Fibroblast of lung (primary cell): ENCODE results near the gene CFD.

Experiments used
- CTCF ChIP-seq, 2 donors: IDR thresholded peaks in 1 of 2; conservative IDR thresholded peaks in 1 of 2; 1 replicate in 1 of 2; 2 replicates in 1 of 2; pipeline ENCODE4 v1.5.1; 2011 to 2012; ENCODE audit warnings: low read length in 2 of 2, control low read depth in 1 of 2, inconsistent platforms in 1 of 2, low read depth in 1 of 2, mild to moderate bottlenecking in 1 of 2
- EZH2 ChIP-seq: IDR thresholded peaks from 2 replicates; pipeline ENCODE4 v1.5.1; 2012; ENCODE audit warnings: low read length, control low read depth, mild to moderate bottlenecking; ENCODE audit errors: missing control alignments

- TF ChIP-seq CTCF (conservative IDR thresholded peaks at IDR 0.05 in 1 of 2, IDR thresholded peaks at IDR 0.05 in 1 of 2; ENCODE audit: low read depth in 1 of 2, low read length in 2 of 2) (no peak), EZH2 (no peak)
These were observed 33.4 kb upstream of the CFD start for GRCh38 chr19:825897-826644.
